H9 (cell line): Measurements from ENCODE around the gene CAVIN1. TPM values are rescaled to one million over a fixed set of nuclear protein-coding genes. Genes with fewer than 3 reads are reported as not detected.

ENCODE experiments used
- DNase-seq: peaks from one replicate; pipeline ENCODE4 v3.0.0-alpha.2; 2017
- H2AFZ ChIP-seq: one replicate; pipeline ENCODE4 v1.6.1; 2013; ENCODE audit warnings: mild to moderate bottlenecking, low read length, control low read depth, moderate library complexity
- H2AK5ac ChIP-seq: 2 replicates; pipeline ENCODE4 v1.6.1; 2013; ENCODE audit warnings: low read length, control low read depth, mixed read lengths; ENCODE audit not compliant: insufficient read length
- H2BK120ac ChIP-seq: one replicate; pipeline ENCODE4 v1.6.1; 2013; ENCODE audit warnings: low read depth, mild to moderate bottlenecking, low read length, control low read depth, inconsistent platforms; ENCODE audit not compliant: poor library complexity, severe bottlenecking
- H2BK12ac ChIP-seq: 2 replicates; pipeline ENCODE4 v1.6.1; 2013; ENCODE audit warnings: low read length, control low read depth, mixed read lengths, low read depth; ENCODE audit not compliant: insufficient read length
- H2BK15ac ChIP-seq: 2 replicates; pipeline ENCODE4 v1.6.1; 2013; ENCODE audit warnings: low read depth, low read length, control low read depth
- H2BK20ac ChIP-seq: one replicate; pipeline ENCODE4 v1.6.1; 2013; ENCODE audit warnings: low read depth, mild to moderate bottlenecking, low read length, control low read depth, inconsistent platforms; ENCODE audit not compliant: poor library complexity, severe bottlenecking
- H2BK5ac ChIP-seq: 2 replicates; pipeline ENCODE4 v1.6.1; 2013; ENCODE audit warnings: low read length, control low read depth, mixed read lengths; ENCODE audit not compliant: insufficient read length
- H3K14ac ChIP-seq: 2 replicates; pipeline ENCODE4 v1.6.1; 2013; ENCODE audit warnings: low read length, control low read depth; ENCODE audit not compliant: insufficient read depth
- H3K18ac ChIP-seq: 2 replicates; pipeline ENCODE4 v1.6.1; 2013; ENCODE audit warnings: low read depth, mild to moderate bottlenecking, mixed read lengths, low read length, control low read depth; ENCODE audit not compliant: insufficient read length
- H3K23ac ChIP-seq: 2 replicates; pipeline ENCODE4 v1.6.1; 2013; ENCODE audit warnings: low read length, control low read depth, mixed read lengths, low read depth; ENCODE audit not compliant: insufficient read length
- H3K23me2 ChIP-seq: 2 replicates; pipeline ENCODE4 v1.6.1; 2013; ENCODE audit warnings: low read depth, mild to moderate bottlenecking, mixed read lengths, low read length, control low read depth; ENCODE audit not compliant: insufficient read length, poor library complexity, severe bottlenecking
- H3K27ac ChIP-seq: 2 replicates; pipeline ENCODE4 v1.5.1; 2013; ENCODE audit warnings: low read length, control low read depth, mixed read lengths, low read depth; ENCODE audit not compliant: insufficient read length
- H3K27me3 ChIP-seq: 2 replicates; pipeline ENCODE4 v1.6.1; 2013; ENCODE audit warnings: low read length, control low read depth, inconsistent platforms; ENCODE audit not compliant: insufficient read depth
- H3K4ac ChIP-seq: 2 replicates; pipeline ENCODE4 v1.6.1; 2013; ENCODE audit warnings: low read depth, mild to moderate bottlenecking, control low read depth, inconsistent platforms, low read length, moderate library complexity
- H3K4me1 ChIP-seq: 2 replicates; pipeline ENCODE4 v1.6.1; 2013; ENCODE audit warnings: low read length, control low read depth, inconsistent platforms; ENCODE audit not compliant: insufficient read depth
- H3K4me2 ChIP-seq: 2 replicates; pipeline ENCODE4 v1.6.1; 2013; ENCODE audit warnings: low read length, control low read depth, mixed read lengths; ENCODE audit not compliant: insufficient read length, insufficient read depth
- H3K56ac ChIP-seq: 2 replicates; pipeline ENCODE4 v1.6.1; 2013; ENCODE audit warnings: low read depth, mild to moderate bottlenecking, mixed read lengths, low read length, control low read depth; ENCODE audit not compliant: insufficient read length
- H3K79me1 ChIP-seq: 2 replicates; pipeline ENCODE4 v1.6.1; 2013; ENCODE audit warnings: low read depth, mild to moderate bottlenecking, moderate library complexity, low read length, control low read depth, inconsistent platforms; ENCODE audit not compliant: insufficient read depth, poor library complexity, severe bottlenecking
- H3K79me2 ChIP-seq: 2 replicates; pipeline ENCODE4 v1.6.1; 2013; ENCODE audit warnings: low read length, control low read depth, inconsistent platforms; ENCODE audit not compliant: insufficient read depth
- H3K9ac ChIP-seq: 2 replicates; pipeline ENCODE4 v1.6.1; 2013; ENCODE audit warnings: low read length, control low read depth, mixed read lengths; ENCODE audit not compliant: insufficient read length; ENCODE audit errors: extremely low read depth
- H3K9me3 ChIP-seq: one replicate; pipeline ENCODE4 v1.6.1; 2013; ENCODE audit warnings: low read depth, low read length, inconsistent platforms; ENCODE audit not compliant: control insufficient read depth
- H3T11ph ChIP-seq: one replicate; pipeline ENCODE4 v1.6.1; 2013; ENCODE audit warnings: mild to moderate bottlenecking, low read length, control low read depth, inconsistent platforms
- H4K20me1 ChIP-seq: one replicate; pipeline ENCODE4 v1.6.1; 2013; ENCODE audit not compliant: control insufficient read depth, insufficient read length, insufficient read depth
- H4K5ac ChIP-seq: 2 replicates; pipeline ENCODE4 v1.6.1; 2013; ENCODE audit warnings: low read depth, mild to moderate bottlenecking, mixed read lengths, low read length, control low read depth; ENCODE audit not compliant: insufficient read length
- H4K8ac ChIP-seq: replicated peaks from 2 replicates; pipeline ENCODE4 v1.6.1; 2013; ENCODE audit warnings: low read length, control low read depth, mixed read lengths, low read depth; ENCODE audit not compliant: insufficient read length
- H4K91ac ChIP-seq: 2 replicates; pipeline ENCODE4 v1.6.1; 2013; ENCODE audit warnings: low read depth, mild to moderate bottlenecking, moderate library complexity, mixed read lengths, low read length, control low read depth; ENCODE audit not compliant: insufficient read length
- H3K27ac Mint-ChIP-seq, 3 experiments: 2 replicates in 2 of 3; 3 replicates in 1 of 3; pipeline ENCODE4 v1.8.0; 2020 to 2021; ENCODE audit warnings: mixed read lengths in 3 of 3, mild to moderate bottlenecking in 1 of 3, moderate library complexity in 1 of 3
- H3K27me3 Mint-ChIP-seq: 2 replicates; pipeline ENCODE4 v1.8.0; 2021; ENCODE audit warnings: low read depth, mild to moderate bottlenecking, moderate library complexity, mixed read lengths
- H3K36me3 Mint-ChIP-seq, 3 experiments: 2 replicates in 2 of 3; 3 replicates in 1 of 3; pipeline ENCODE4 v1.8.0; 2020 to 2021; ENCODE audit warnings: low read depth in 3 of 3, mixed read lengths in 3 of 3; ENCODE audit not compliant: insufficient read depth in 1 of 3
- H3K4me1 Mint-ChIP-seq, 2 experiments: 2 replicates each; pipeline ENCODE4 v1.8.0; 2020; ENCODE audit warnings: mixed read lengths in 2 of 2
- H3K4me3 Mint-ChIP-seq, 2 experiments: 2 replicates in 1 of 2; 3 replicates in 1 of 2; pipeline ENCODE4 v1.8.0; 2020 to 2021; ENCODE audit warnings: mild to moderate bottlenecking in 2 of 2, mixed read lengths in 2 of 2, moderate library complexity in 1 of 2
- H3K9me3 Mint-ChIP-seq, 2 experiments: 2 replicates in 1 of 2; 3 replicates in 1 of 2; pipeline ENCODE4 v1.8.0; 2020; ENCODE audit warnings: mild to moderate bottlenecking in 2 of 2, mixed read lengths in 2 of 2, moderate library complexity in 1 of 2
- CTCF ChIP-seq: fragments of 200-600 bp; sonication (generic); conservative IDR thresholded peaks from 3 replicates; pipeline ENCODE4 v1.8.0; 2021; ENCODE audit warnings: antibody characterized with exemption, mild to moderate bottlenecking
- WGBS: extraction: QIAGEN DNeasy Blood & Tissue Kit; methylation state at CpG from one replicate; pipeline ENCODE4 v1.1.7; 2013; ENCODE audit warnings: missing lambda C conversion rate, low lambda C conversion rate, mixed read lengths; ENCODE audit not compliant: insufficient read length; ENCODE audit errors: extremely low coverage; 5-methylcytosine and 5-hydroxymethylcytosine counted together
- total RNA-seq: library from RNA; stranded (reverse); gene quantifications from 2 replicates; pipeline ENCODE4 v1.2.1, GENCODE V29; 2021

CAVIN1 gene
- total RNA-seq, 1 experiment from 2014 or later = 65.2 TPM

DNA sequence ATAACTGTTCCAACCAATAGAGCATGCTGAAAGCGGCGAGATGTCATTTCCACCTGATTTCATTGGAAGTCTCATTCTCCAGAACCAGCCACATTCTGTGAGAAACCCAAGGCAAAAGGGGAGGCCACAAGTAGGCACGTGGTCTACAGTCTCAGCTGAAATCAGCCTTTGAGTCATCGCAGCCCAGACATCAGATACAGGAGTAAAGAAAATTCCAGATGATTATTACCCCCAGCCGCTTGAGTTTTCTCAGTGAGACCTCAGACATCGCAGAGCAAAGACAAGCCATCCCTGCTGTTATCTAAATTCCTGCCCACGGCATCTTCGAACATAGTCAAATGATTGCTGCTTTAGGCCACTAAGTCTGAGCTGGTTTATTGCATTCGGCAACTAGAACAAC, 57.9 kb downstream of the CAVIN1 start:
- Mint-ChIP-seq H3K36me3 (peaks cover 0 to 13% (median 0%) of the 10 kb centered on the region in 3 experiments; a peak in 4 of 7 replicates), H3K9me3 (no peaks in the 10 kb centered on the region), H3K4me3 (no peak overlapping the region), H3K27me3 (no peaks in the 10 kb centered on the region; the same call in 1 of the 2 replicates), H3K4me1 (peaks cover 49 to 56% of the 10 kb centered on the region in 2 experiments), H3K27ac (peak overlapping the region in 1 of 3 experiments; percentile 34; a peak in 2 of 7 replicates)
- no peaks in the 10 kb centered on the region for H3K23me2 ChIP-seq
- H4K8ac ChIP-seq = no peak overlapping the region
- no CpG with 5 or more reads among the region's 9 CpGs for WGBS
- H3K23ac ChIP-seq = no peak overlapping the region
- no peak overlapping the region for H3K56ac ChIP-seq
- H2BK15ac ChIP-seq = no peak overlapping the region
- no peak overlapping the region for H3K14ac ChIP-seq
- peaks cover 11% of the 10 kb centered on the region for H3K79me1 ChIP-seq
- no peak overlapping the region for H2BK12ac ChIP-seq
- no peak overlapping the region for H3T11ph ChIP-seq
- H4K20me1 ChIP-seq = no peaks in the 10 kb centered on the region
- no peak overlapping the region for H3K9ac ChIP-seq
- H3K27ac ChIP-seq = no peak overlapping the region
- H2BK20ac ChIP-seq = no peak overlapping the region
- H3K79me2 ChIP-seq = peaks cover 30% of the 10 kb centered on the region; the same call in 1 of the 2 replicates
- H3K4me1 ChIP-seq = peaks cover 16% of the 10 kb centered on the region
- H3K4me2 ChIP-seq = no peak overlapping the region
- H3K4ac ChIP-seq = no peak overlapping the region
- no peaks in the 10 kb centered on the region for H3K9me3 ChIP-seq
- H2BK5ac ChIP-seq = no peak overlapping the region
- TF ChIP-seq CTCF = no peak
- H3K18ac ChIP-seq = no peak overlapping the region
- H2BK120ac ChIP-seq = no peak overlapping the region
- no peaks in the 10 kb centered on the region for H3K27me3 ChIP-seq
- no peak for DNase-seq
- H4K91ac ChIP-seq = no peak overlapping the region
- no peak overlapping the region for H4K5ac ChIP-seq
- H2AFZ ChIP-seq = no peak overlapping the region
- H2AK5ac ChIP-seq = no peak overlapping the region
